Activated naive CD8-positive, alpha-beta T cell treated with anti-CD3 and anti-CD28 coated beads for 36 hours (primary cell): ENCODE measurements around the gene SLC17A3. TPM values are rescaled to one million over a fixed set of nuclear protein-coding genes. Genes with fewer than 3 reads are reported as not detected.

Source experiments
- DNase-seq: peaks from one replicate; pipeline ENCODE4 v3.0.0; 2021
- H3K27ac Mint-ChIP-seq: one replicate; pipeline ENCODE4 v1.8.0; 2022; ENCODE audit warnings: mild to moderate bottlenecking, moderate library complexity, mixed read lengths
- H3K27me3 Mint-ChIP-seq: one replicate; pipeline ENCODE4 v1.8.0; 2022; ENCODE audit warnings: mild to moderate bottlenecking, mixed read lengths
- H3K36me3 Mint-ChIP-seq: one replicate; pipeline ENCODE4 v1.8.0; 2021; ENCODE audit warnings: mild to moderate bottlenecking, mixed read lengths
- H3K4me1 Mint-ChIP-seq: one replicate; pipeline ENCODE4 v1.8.0; 2021; ENCODE audit warnings: mixed read lengths
- H3K4me3 Mint-ChIP-seq: one replicate; pipeline ENCODE4 v1.8.0; 2022; ENCODE audit warnings: mild to moderate bottlenecking, moderate library complexity, mixed read lengths
- H3K9me3 Mint-ChIP-seq: one replicate; pipeline ENCODE4 v1.8.0; 2022; ENCODE audit warnings: mixed read lengths
- total RNA-seq, 2 experiments: library from RNA; stranded (reverse); gene quantifications; one replicate each; pipeline ENCODE4 v1.2.3, GENCODE V29; 2021

SLC17A3 gene
- total RNA-seq, 2 experiments from 2014 or later = not detected

DNA sequence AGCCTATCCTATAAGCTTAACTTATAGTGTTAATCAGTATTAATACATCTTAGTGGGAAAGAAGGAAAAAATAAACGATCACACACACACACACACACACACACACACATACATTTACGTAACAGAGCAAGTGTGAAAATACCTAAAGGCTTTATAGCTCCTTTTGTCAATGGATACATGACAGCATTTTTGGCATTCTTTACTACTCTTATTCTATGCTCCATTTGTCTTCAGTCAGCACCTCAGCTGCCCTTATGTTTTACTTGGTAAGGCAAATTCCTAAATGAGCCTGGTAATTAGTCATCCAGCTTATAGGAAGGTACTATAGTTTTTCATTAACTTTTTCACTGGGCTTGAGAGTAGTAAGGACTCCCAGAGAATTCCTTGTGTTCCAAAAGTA is 25.1 kb upstream of the SLC17A3 start:
- Mint-ChIP-seq H3K9me3 (no peaks in the 10 kb centered on the region), H3K27me3 (peaks cover 12% of the 10 kb centered on the region), H3K27ac (no peak overlapping the region), H3K4me3 (no peak overlapping the region), H3K36me3 (no peaks in the 10 kb centered on the region), H3K4me1 (peaks cover 7% of the 10 kb centered on the region)
- no peak for DNase-seq

DNA sequence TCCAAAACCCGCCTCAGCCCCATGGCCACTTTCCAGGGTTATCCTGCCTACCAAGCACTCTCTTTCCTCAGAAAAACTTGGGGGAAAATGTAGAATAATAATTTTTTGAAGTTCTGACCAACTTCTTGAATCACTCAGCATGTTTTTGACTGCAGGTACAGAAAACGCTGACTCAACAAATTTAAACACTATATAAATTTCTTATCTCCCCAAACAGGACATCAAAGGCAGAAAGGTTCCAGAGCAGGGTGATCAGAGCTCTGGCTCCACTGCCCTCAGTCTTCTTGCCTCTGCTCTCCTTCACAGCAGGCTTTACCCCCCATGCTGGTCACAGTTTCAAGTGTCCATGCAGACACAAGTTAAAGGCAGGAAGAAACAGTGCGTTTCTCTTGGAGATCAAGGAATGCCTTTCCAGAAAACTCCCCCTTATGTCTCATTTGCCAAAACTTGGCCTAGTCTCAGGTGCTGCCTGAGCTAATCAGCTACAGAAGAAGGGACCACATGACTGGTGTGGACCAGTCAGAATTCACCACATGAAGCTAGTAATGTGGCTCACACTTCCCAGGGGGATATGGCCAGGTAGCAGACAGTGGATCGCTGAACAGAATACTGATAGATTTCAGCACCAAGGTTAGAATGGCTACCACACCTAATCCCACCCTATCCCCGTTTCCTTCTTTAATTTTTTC is 24.4 kb upstream of the SLC17A3 start:
- Mint-ChIP-seq H3K4me3 (no peak overlapping the region), H3K36me3 (no peaks in the 10 kb centered on the region), H3K4me1 (peaks cover 7% of the 10 kb centered on the region), H3K27me3 (peaks cover 12% of the 10 kb centered on the region), H3K27ac (no peak overlapping the region), H3K9me3 (no peaks in the 10 kb centered on the region)
- no peak for DNase-seq

DNA sequence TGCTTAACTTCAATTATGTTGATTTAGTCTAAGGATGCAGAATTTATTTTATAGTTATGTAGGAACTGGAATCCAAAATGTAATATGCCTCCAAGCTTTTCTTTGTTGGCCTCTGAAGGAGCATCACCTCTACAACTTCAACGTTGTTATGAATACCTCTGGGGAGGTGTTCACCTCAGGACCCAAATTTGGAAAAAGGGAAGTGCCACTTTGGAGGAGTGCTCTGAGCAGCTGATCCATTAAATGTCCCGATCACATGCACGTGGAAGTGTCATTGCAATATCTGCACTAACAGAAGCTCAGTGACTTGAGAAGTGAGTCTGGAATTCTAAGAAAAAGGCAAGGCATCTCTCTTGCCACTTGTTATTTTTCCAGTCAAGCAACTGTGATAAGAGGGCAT is 22.2 kb upstream of the SLC17A3 start:
- H3K27me3 Mint-ChIP-seq = peaks cover 10% of the 10 kb centered on the region
- DNase-seq = no peak
- H3K4me3 Mint-ChIP-seq = no peak overlapping the region
- H3K4me1 Mint-ChIP-seq = peaks cover 7% of the 10 kb centered on the region
- H3K36me3 Mint-ChIP-seq = no peaks in the 10 kb centered on the region
- H3K27ac Mint-ChIP-seq = no peak overlapping the region
- no peaks in the 10 kb centered on the region for H3K9me3 Mint-ChIP-seq

DNA sequence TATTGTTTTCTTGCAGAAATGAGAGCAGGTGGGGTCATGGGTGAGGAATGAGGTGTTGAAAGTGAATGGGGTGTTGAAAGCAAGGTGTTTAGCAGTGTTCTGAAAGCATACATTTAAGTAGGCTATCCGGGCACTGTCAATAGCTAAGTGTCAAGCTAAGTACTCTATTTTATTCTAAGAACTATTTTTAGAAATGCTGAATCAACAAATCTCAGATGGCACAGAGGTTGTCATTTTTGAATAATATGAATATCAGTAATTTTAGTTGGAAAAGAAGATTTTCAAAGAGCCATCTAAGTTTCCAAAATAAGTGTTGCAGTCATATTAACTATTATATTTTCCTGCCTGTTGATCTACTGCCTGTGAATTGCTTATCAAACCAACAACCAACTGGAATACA is 21.7 kb upstream of the SLC17A3 start:
- Mint-ChIP-seq H3K27ac (no peak overlapping the region), H3K36me3 (no peaks in the 10 kb centered on the region), H3K27me3 (peaks cover 10% of the 10 kb centered on the region), H3K4me1 (peaks cover 7% of the 10 kb centered on the region), H3K4me3 (no peak overlapping the region), H3K9me3 (no peaks in the 10 kb centered on the region)
- no peak for DNase-seq

DNA sequence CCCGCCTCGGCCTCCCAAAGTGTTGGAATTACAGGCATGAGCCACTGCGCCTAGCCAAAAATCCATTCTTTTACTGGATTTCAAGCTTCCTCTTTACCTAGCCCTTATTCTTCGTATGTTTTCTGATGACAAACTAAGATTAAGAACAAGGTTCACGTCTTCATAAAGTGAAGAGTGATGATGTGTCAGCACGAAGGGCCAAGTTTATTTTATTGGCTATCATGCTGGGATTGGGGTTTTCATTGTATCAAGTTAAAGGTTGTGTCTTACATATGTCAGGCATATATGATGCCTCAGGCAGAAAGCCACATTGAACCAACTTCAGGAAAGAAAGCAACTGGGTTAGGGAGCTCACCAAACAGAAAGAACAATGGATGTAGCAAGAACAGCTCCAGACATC is 19.7 kb upstream of the SLC17A3 start:
- no peaks in the 10 kb centered on the region for H3K9me3 Mint-ChIP-seq
- no peaks in the 10 kb centered on the region for H3K36me3 Mint-ChIP-seq
- no peak for DNase-seq
- no peak overlapping the region for H3K4me3 Mint-ChIP-seq
- H3K27ac Mint-ChIP-seq = no peak overlapping the region
- H3K4me1 Mint-ChIP-seq = no peaks in the 10 kb centered on the region
- peaks cover 10% of the 10 kb centered on the region for H3K27me3 Mint-ChIP-seq

DNA sequence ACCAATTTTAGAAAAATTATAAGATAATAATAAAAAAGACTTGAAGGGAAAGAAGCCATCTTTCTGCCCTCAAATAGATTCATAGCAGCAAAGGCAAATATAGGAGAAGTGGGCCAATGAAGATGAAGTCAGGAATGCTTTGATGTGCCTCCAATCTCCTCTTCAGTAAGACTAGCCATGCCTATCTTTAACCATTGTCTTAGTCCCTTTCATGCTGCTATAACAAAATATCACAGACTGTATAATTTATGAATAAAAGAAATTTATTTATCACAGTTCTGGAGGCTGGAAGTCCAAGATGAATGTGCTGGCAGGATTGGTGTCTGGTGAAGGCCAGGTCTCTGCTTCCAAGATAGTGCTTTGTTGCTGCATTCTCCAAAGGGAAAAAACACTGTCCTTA is 18.8 kb upstream of the SLC17A3 start:
- Mint-ChIP-seq H3K36me3 (no peaks in the 10 kb centered on the region), H3K4me3 (no peak overlapping the region), H3K4me1 (no peaks in the 10 kb centered on the region), H3K9me3 (no peaks in the 10 kb centered on the region), H3K27ac (no peak overlapping the region), H3K27me3 (peaks cover 10% of the 10 kb centered on the region)
- no peak for DNase-seq

DNA sequence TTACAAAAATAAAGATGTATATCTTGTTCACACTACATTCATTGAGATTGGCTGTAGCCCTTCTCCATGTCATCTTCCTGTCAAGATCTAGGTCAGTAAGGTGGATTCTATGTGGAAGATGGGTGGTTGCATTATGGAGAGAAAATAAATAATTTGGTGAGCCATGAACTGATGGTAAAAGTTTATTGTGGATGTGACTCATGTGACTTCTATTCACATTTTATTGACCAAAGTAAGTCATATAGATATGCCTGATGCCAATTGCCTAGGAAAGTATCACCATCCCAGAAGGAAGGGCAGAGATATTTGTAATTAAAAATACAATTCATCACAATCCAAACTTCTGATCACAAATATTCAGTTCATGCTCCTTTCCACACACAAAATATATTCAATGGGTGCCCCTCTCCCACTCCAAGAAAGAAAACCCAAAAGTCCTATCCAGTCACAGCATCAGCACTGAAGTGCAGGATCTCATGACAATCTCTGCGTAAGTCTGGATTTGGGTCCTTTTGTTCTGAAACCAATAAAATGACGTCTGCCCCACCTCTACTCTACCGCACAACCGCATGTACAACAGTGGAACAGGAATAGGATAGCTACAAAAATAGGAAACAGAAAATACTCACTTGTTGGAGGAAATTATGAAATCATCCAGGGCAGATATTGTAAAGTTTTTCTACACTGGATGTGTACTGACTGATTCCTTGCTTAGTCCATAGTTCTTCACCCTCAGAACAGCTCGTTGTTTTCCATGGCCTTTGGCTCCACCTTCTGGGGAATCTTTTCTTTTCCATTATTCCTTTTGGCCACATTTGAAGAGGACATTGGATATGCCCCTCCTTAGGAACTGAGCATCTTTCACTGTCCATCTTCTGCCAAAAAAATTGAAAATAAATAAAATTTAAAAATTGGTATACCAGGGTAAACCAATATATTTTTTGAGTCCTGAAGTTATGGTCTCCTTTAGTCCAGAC is 16.1 kb upstream of the SLC17A3 start:
- Mint-ChIP-seq H3K36me3 (peaks cover 2% of the 10 kb centered on the region), H3K27ac (no peak overlapping the region), H3K4me1 (no peaks in the 10 kb centered on the region), H3K27me3 (peaks cover 8% of the 10 kb centered on the region), H3K9me3 (peaks cover 2% of the 10 kb centered on the region), H3K4me3 (no peak overlapping the region)
- DNase-seq = no peak

DNA sequence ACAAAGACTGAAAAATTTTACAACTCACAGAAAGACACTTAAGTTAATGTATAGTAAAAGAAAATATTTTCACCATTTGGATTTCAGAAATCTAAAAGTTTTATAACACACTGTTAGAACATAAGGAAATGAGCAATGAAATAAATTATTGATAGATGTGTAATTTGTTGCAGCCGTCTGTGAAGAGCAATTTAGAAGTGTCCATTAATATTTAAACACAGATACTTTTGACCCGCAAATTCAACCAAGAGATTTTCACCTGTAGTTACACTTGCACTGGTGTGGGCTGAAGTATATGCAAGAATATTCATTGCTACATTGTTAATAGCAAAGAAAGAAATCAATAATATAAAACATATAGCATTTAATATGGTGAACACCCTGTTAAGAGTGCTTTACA is 14.6 kb upstream of the SLC17A3 start:
- H3K27me3 Mint-ChIP-seq = peaks cover 8% of the 10 kb centered on the region
- peaks cover 2% of the 10 kb centered on the region for H3K36me3 Mint-ChIP-seq
- no peak overlapping the region for H3K4me3 Mint-ChIP-seq
- no peak for DNase-seq
- no peak overlapping the region for H3K27ac Mint-ChIP-seq
- H3K9me3 Mint-ChIP-seq = peaks cover 2% of the 10 kb centered on the region
- H3K4me1 Mint-ChIP-seq = peaks cover 2% of the 10 kb centered on the region

DNA sequence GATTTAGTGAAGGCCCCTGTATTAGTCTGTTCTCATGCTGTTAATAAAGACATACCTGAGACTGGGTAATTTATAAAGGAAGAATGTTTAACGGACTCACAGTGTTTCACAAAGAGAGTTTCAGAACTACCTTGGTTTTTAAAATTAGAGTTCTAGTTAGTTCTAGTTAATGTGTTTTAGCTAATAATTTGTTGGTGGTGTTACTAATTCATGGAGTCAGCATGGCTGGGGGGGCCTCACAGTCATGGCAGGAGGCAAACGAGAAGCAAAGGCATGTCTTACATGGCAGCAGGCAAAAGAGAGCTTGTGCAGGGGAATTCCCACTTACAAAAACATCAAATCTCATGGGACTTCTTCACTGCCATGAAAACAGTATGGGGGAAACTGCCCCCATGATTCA is 12.0 kb upstream of the SLC17A3 start:
- no peak overlapping the region for H3K27ac Mint-ChIP-seq
- peaks cover 2% of the 10 kb centered on the region for H3K4me1 Mint-ChIP-seq
- peaks cover 4% of the 10 kb centered on the region for H3K27me3 Mint-ChIP-seq
- no peak for DNase-seq
- H3K4me3 Mint-ChIP-seq = no peak overlapping the region
- H3K36me3 Mint-ChIP-seq = peaks cover 2% of the 10 kb centered on the region
- H3K9me3 Mint-ChIP-seq = peaks cover 2% of the 10 kb centered on the region

DNA sequence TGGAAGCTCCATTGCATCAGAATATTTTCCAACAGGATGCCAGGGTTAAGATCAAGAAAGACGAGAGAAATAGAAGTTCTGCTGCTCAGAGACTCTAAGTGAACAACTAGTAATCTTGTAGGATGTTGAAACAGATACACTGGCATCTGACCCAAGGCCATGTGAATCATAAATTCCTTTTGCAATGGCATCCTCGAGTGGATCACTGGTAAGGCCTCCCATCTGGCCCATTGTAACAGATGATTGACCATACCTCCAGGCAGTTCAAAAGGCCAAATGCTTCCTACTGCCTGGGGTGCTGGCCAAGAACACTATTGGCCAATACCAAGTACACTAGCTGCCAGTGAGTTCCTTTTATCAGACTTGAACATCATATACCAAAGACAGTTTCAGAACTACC is 9.9 kb upstream of the SLC17A3 start:
- Mint-ChIP-seq H3K4me3 (no peak overlapping the region), H3K27me3 (peaks cover 4% of the 10 kb centered on the region), H3K27ac (no peak overlapping the region), H3K36me3 (peaks cover 2% of the 10 kb centered on the region), H3K4me1 (peaks cover 2% of the 10 kb centered on the region), H3K9me3 (peaks cover 2% of the 10 kb centered on the region)
- no peak for DNase-seq

DNA sequence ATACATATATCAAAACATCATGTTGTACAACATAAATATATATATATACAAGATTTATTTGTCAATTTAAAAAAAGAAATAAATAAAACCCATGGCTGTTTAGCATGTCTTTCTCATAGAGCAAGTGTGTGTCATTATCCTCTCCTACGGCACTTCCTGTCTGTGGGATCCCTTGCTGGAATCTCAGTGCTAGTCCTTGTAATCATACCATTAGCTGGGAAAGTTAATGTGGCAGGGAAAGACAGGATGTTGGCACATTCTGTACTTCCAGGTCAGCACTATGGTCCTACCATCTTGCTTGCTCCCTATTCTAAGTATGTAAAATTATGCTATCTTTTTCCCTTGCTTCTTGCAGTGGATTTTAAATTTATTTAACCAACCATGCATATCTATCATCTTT is 9.5 kb upstream of the SLC17A3 start:
- DNase-seq = no peak
- Mint-ChIP-seq H3K36me3 (peaks cover 2% of the 10 kb centered on the region), H3K4me3 (no peak overlapping the region), H3K4me1 (peaks cover 2% of the 10 kb centered on the region), H3K9me3 (peaks cover 2% of the 10 kb centered on the region), H3K27ac (no peak overlapping the region), H3K27me3 (peaks cover 8% of the 10 kb centered on the region)

DNA sequence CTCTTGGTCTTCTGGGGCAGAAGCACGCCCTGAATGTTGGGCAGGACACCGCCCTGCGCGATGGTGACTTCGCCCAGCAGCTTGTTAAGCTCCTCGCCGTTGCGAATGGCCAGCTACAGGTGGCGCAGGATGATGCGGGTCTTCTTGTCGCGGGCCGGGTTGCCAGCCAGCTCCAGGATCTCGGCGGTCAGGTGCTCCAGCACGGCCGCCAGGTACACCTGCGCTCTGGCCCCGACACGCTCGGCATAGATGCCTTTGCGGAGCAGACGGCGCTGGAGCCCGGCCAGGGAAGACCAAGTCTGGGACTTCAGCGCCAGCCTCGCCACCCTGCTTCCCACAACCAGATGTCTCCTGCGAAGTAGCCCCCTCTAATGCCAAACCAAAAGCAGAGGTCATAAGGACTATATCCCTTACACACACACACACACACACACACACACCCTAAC is 8.0 kb upstream of the SLC17A3 start:
- peaks cover 2% of the 10 kb centered on the region for H3K9me3 Mint-ChIP-seq
- H3K27ac Mint-ChIP-seq = peak overlapping the region; percentile 3
- H3K36me3 Mint-ChIP-seq = peaks cover 2% of the 10 kb centered on the region

DNA sequence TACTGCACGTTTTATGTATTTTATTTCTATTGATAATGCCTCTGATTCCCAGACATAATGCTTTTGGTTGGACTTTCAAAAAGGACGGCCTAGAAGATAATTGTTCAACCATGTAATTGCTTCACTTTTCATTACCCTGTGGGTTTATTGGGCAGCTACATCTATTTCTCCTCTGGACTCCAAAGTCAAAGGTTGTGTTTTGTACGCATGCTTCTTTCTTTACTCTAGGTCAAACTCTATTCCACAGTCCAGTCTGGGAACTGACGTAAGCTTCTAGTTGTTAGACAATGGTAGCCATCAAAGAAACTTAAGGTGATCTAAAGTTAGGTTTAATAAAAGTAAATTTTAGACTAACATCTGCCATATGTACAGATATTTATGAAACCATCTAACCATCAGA is 6.6 kb upstream of the SLC17A3 start:
- Mint-ChIP-seq H3K27me3 (peaks cover 5% of the 10 kb centered on the region), H3K36me3 (no peaks in the 10 kb centered on the region), H3K9me3 (no peaks in the 10 kb centered on the region), H3K4me1 (peaks cover 2% of the 10 kb centered on the region), H3K27ac (no peak overlapping the region), H3K4me3 (no peak overlapping the region)
- no peak for DNase-seq

More for the DNA sequence above, 8.0 kb upstream of the SLC17A3 start:
- H3K27me3 Mint-ChIP-seq = peaks cover 8% of the 10 kb centered on the region
- peak overlapping the region; percentile 77 for H3K4me3 Mint-ChIP-seq
- DNase-seq = peak; percentile 25
- H3K4me1 Mint-ChIP-seq = peaks cover 2% of the 10 kb centered on the region

DNA sequence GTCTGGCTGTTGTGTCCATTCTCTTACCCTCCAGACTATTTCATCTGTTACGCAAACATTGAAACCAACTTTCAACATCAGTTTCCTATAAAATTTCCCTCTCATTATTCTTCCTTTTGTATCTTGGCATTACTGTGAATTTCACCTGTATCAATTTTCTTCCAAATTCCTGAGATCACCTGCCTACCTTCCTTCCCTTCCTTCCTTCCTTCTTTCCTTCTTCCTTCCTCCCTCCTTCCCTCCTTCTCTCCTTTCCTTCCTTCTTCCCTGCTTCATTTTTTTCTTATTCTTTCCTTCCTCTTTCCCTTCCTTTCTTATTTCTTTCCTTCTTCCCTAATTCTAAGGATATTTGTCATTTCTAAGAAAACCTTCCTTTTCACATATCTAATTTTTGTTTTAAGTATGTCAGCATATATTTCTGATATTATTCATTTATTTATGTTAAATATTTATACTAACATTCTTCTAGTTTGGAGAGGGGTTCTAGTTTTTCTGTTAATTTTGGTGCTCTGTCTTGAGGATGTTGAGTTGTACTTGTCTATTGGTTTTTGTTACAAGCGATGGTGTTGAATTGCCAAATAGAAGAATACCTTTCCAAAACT is 4.8 kb upstream of the SLC17A3 start:
- no peaks in the 10 kb centered on the region for H3K36me3 Mint-ChIP-seq

DNA sequence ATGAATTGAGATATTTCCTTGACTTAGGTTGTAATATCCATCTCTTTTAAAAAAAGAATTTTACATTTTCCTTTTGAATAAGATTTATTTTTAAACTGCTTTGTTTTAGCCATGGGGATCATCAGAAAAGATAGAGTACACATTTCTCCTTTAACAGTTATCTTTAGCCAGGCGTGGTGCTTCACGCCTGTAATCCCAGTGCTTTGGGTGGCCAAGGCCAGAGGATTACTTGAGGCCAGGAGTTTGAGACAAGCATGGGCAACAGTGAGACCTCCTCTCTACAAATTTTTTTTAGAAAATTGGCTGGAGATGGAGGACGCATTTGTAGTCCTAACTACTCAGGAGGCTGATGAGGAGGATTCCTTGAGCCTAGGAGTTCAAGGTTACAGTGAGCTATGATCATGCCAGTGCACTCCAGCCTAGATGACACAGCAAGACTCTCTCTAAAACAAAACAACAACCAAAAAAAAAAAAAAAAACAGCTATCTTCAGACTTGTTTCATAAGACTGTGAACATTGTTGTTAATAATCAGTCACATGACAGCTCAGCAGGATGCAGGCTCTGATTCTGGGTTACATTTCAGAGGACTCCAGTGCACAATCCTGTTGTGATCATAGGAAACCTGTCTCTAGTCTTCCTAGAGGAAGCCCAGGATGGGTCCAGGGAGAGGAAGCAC is 2.0 kb upstream of the SLC17A3 start:
- peaks cover 9% of the 10 kb centered on the region for H3K4me1 Mint-ChIP-seq
- no peak overlapping the region for H3K27ac Mint-ChIP-seq
- peaks cover 5% of the 10 kb centered on the region for H3K27me3 Mint-ChIP-seq

More for the DNA sequence above, 4.8 kb upstream of the SLC17A3 start:
- Mint-ChIP-seq H3K9me3 (no peaks in the 10 kb centered on the region), H3K4me1 (peaks cover 4% of the 10 kb centered on the region), H3K27me3 (peaks cover 5% of the 10 kb centered on the region), H3K27ac (no peak overlapping the region), H3K4me3 (no peak overlapping the region)
- no peak for DNase-seq

More for the DNA sequence above, 2.0 kb upstream of the SLC17A3 start:
- Mint-ChIP-seq H3K9me3 (no peaks in the 10 kb centered on the region), H3K36me3 (no peaks in the 10 kb centered on the region), H3K4me3 (no peak overlapping the region)
- no peak for DNase-seq
